ENCODE results near the gene CRYGD. TPM values are rescaled to one million over a fixed set of nuclear protein-coding genes. Genes with fewer than 3 reads are reported as not detected.

CRYGD gene
- total and polyA plus RNA-seq, 2 of the 4 experiments (the other 2 are of a cell fraction) = not detected

- no peak overlapping the region for H3K18ac ChIP-seq (ENCODE audit: low read depth, low read length)
- H3K9me1 ChIP-seq (ENCODE audit: insufficient read depth, low read length) = no peaks in the 10 kb centered on the region
- no peaks in the 10 kb centered on the region for H3K79me1 ChIP-seq (ENCODE audit: low read depth in 1 of 2, low read length in 2 of 2)
- ChIA-PET CTCF (interaction anchor here (0.8 kb wide), 1 partner anchor 29 kb away, joined by 4 read pairs; no protein-coding TSS in a partner anchor), POLR2A (ENCODE audit: unreplicated experiment) (no interaction called here)
- H2AK5ac ChIP-seq (ENCODE audit: low read depth, low read length) = no peak overlapping the region
- no peak overlapping the region for H3K4ac ChIP-seq (ENCODE audit: low read depth, low read length)
- DNase-seq (no peak), ATAC-seq (ENCODE audit: low read depth) (no peak)
- no peak overlapping the region for H3K56ac ChIP-seq (ENCODE audit: extremely low read depth, insufficient read depth, low read length)
- in situ Hi-C loops (cut with MboI; ENCODE audit: low sequenced_read_pairs) = no loop called here
- no peaks in the 10 kb centered on the region for H4K20me1 ChIP-seq (ENCODE audit: insufficient read depth, low read length)
- no peak overlapping the region for H2AFZ ChIP-seq (replicated peaks; ENCODE audit: low read length, poor library complexity)
- BruUV-seq (replicated peaks) = no TSS peak
- H3K27me3 ChIP-seq (ENCODE audit: control insufficient read depth, insufficient read depth, low read length) = 0 out of 2 replicates have a peak, but pooled peaks cover 3% of the 10 kb centered on the region
- no peak overlapping the region for H3K27ac ChIP-seq (ENCODE audit: insufficient read depth, low read length)
- H4K91ac ChIP-seq (ENCODE audit: insufficient read depth, low read depth, low read length) = no peak overlapping the region
- H3K9ac ChIP-seq (ENCODE audit: low read depth, low read length) = no peak overlapping the region
- no peak overlapping the region for H4K8ac ChIP-seq (ENCODE audit: low read depth in 2 of 2, low read length in 2 of 2)
- H2BK20ac ChIP-seq (ENCODE audit: low read depth, low read length) = no peak overlapping the region
- no peak overlapping the region for H3K4me2 ChIP-seq (ENCODE audit: low read depth, low read length)
- no peak overlapping the region for H2BK5ac ChIP-seq (ENCODE audit: low read depth, low read length, poor library complexity, severe bottlenecking)
- TF ChIP-seq SMC3 (IDR thresholded peaks at IDR 0.05; ENCODE audit: low read depth, low read length) (no peak), MAFK (IDR thresholded peaks at IDR 0.05; ENCODE audit: low read depth, low read length) (no peak), BHLHE40 (IDR thresholded peaks at IDR 0.05; ENCODE audit: low read depth, low read length) (no peak), MAZ (IDR thresholded peaks at IDR 0.05; ENCODE audit: borderline replicate concordance, low read depth, low read length) (no peak), CTCF (conservative IDR thresholded peaks at IDR 0.05; ENCODE audit: low read depth, low read length) (no peak), CEBPB (IDR thresholded peaks at IDR 0.05; ENCODE audit: low read depth, low read length) (no peak), RFX5 (IDR thresholded peaks at IDR 0.05; ENCODE audit: low read depth, low read length) (no peak), POLR2A (IDR thresholded peaks at IDR 0.05; ENCODE audit: low read depth, low read length) (no peak), ELK1 (IDR thresholded peaks at IDR 0.05; ENCODE audit: borderline replicate concordance, low read depth, low read length) (no peak), USF2 (IDR thresholded peaks at IDR 0.05; ENCODE audit: low read depth, low read length) (no peak), FOS (IDR thresholded peaks at IDR 0.05; ENCODE audit: low read depth, low read length) (no peak), RAD21 (IDR thresholded peaks at IDR 0.05; ENCODE audit: low read length) (no peak), MXI1 (IDR thresholded peaks at IDR 0.05; ENCODE audit: borderline replicate concordance, low read depth, low read length) (no peak), RCOR1 (IDR thresholded peaks at IDR 0.05; ENCODE audit: insufficient replicate concordance, low read length) (no peak), NFE2L2 (IDR thresholded peaks at IDR 0.05; ENCODE audit: low read depth, low read length) (no peak), CHD1 (IDR thresholded peaks at IDR 0.05; ENCODE audit: low read depth, low read length) (no peak)
- no peak overlapping the region for H3K14ac ChIP-seq (replicated peaks; ENCODE audit: low read depth, low read length)
- no peaks in the 10 kb centered on the region for H3K36me3 ChIP-seq (ENCODE audit: control insufficient read depth, insufficient read depth, low read length)
- no peaks in the 10 kb centered on the region for H3K4me1 ChIP-seq (ENCODE audit: control insufficient read depth, insufficient read depth, low read length)
- H3K23ac ChIP-seq (ENCODE audit: low read depth, low read length) = no peak overlapping the region
- no peak overlapping the region for H2BK120ac ChIP-seq (ENCODE audit: low read depth, low read length)
- intact Hi-C loops (cut with micrococcal nuclease) = no loop called here
- no peaks in the 10 kb centered on the region for H3K9me3 ChIP-seq (ENCODE audit: control insufficient read depth, insufficient read depth, low read length)
- H3K4me3 ChIP-seq (ENCODE audit: insufficient read depth, low read depth, low read length) = no peak overlapping the region
- H4K5ac ChIP-seq (ENCODE audit: low read depth, low read length) = no peak overlapping the region
- no peak overlapping the region for H2BK15ac ChIP-seq (ENCODE audit: low read depth, low read length)
- no peak overlapping the region for H2AK9ac ChIP-seq (replicated peaks; ENCODE audit: low read depth, low read length, poor library complexity)
- dilution Hi-C loops (cut with HindIII; ENCODE audit: low sequenced_read_pairs, unreplicated experiment) = no loop called here
Measured at GRCh38 chr2:208147008-208147407, 22.7 kb upstream of the CRYGD start.

Data from IMR-90 (cell line).